CD4-positive, alpha-beta T cell treated with Interleukin-21 for 1 hour (primary cell): ENCODE data around the gene PPBP.

Source experiments
- DNase-seq: peaks from one replicate; pipeline ENCODE4 v3.0.0-alpha.2; 2020

Gene PPBP

DNA sequence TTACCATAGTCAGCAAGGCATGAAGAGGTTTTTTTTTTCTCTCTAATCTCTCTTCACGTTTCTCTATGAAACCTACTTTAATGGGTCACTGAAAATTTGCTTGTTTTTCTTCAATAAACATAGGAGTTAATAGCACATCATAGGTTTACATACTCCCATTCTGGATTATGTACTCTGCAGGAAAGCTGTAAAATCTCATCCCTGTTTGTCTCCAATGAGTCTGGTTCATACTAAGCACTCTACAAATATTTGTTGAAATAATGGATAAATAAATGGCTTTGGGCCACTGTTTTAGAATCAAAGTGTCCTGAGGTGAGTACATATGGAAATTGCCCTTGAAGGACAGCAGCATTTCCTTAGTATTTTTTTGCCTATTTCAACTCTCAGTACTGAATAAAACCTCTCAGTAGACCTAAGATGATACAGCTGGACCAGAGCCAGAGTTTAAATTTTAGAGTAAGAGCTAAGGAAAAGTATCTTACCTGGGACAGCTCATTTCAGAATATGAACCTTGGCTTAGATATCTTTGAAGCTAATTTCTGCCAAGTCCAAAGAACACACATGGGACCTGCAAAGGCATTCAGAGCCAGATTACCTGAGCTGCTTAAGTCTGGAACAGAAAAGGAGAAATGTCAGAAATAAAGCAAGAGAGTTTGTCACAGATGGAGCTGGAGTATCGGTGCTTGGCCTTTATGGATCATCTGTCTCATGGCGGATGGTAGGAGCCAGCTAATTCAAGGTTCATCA is 40.6 kb downstream of the PPBP start:
- no peak for DNase-seq

DNA sequence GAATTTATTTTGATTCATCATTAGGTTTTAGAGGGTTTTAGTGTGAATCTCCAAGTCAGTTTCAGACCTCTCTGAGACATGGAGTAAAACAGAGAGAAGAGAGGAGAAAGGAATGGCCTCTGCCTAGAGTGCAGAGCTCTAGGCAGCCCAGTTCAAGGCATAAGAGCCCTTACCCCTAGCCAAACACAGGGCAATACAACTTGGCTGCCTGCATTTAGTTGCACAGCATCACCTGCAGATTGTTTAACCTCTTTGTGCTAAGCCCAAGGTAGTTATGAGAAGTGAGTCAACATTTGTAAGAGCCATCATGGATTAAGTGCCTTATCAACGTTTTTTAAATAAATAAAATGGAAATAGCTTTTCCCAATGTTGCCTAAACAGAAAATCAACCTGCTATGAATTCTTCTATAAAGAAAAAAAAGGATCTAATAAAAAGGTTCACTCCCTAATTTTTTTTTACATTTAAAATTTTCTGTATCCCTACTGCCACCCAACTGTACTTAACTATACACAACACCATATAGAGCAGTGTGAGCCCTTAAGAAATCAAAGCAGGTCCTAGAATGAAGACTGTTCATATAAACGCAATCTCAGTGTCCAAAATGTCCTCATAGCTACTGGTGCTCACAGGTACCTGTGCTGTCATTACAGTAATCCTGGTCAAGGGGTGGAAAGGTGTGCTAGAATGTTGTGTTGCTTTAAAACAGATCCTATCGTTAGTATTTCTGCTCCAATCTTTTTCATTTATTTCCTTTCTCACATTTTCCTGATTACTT is 42.1 kb downstream of the PPBP start:
- no peak for DNase-seq

DNA sequence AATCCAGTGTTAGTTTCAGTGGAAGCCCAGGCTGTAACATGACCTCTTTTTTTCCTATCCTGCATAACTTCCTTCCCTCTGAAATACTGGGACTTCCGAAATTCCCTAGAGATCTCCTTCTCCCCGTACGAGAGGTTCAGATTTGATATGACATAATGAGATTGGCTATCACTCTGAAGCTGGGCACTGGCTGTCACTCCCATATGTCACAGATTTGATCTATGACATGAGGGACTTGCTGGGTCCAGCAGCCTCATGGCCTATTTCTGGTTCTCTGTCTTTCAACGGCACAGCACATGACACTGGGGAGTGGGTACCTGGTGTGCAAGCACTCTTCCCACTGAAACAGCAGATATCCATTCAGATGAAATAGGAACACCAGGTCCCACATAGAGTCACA is 42.9 kb downstream of the PPBP start:
- no peak for DNase-seq

DNA sequence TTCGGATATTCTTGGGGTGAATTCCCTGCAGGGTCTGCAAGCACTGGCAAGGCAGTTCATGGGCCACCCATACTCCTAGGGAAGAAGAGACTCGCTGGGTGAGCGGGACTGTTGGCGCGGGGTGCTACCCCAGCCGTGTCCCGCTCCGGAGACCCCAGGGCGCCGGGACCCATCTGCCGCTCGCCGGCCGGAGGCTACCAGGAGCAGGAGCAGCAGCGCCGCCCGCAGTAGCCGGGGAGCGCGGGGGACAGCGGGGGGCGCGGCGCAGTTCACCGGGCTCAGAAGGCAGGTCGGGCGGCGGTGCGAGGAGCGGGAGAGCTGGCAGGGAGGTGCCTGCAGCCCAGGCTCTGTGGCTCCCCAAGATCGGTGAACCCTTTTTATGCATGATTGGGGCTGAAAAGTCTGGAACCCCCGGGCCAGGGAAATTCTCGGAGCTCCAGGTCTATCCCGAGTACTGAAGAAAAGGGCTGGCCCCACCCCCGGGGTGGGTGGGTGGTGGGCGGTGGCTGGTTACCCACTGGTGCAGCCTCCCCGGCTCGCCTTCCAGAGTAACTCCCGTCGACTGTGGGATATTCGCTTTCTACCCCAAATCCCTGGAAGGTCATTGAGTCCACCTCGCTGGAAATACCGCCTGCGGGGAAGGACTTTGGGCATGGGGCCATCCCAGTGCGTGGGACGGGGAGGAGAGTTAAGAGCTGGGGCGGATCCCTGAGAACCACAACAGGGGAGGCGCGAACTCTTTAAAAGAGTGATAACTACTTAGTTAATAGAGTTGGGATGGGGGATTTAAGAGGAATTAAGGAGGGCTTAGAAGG is 43.7 kb downstream of the PPBP start:
- no peak for DNase-seq

DNA sequence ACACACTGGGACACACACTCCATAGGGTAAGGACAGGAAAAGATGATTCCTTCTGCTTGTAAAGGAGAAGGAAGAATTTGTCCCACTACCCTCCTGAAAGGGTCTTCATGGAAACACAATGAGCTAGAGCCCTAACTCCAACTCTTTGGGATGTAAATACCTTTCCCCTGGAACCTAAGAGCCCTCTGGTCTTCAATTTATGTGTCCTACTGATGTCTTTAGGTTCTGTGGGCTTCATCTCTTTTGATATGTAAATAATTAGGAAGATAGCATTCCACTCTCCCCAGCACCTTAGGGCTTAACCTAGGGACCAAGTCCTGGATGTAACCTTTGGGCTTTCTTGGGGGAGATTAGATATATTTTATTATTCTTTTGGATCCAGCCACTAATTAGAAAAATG is 44.4 kb downstream of the PPBP start:
- DNase-seq: no peak

DNA sequence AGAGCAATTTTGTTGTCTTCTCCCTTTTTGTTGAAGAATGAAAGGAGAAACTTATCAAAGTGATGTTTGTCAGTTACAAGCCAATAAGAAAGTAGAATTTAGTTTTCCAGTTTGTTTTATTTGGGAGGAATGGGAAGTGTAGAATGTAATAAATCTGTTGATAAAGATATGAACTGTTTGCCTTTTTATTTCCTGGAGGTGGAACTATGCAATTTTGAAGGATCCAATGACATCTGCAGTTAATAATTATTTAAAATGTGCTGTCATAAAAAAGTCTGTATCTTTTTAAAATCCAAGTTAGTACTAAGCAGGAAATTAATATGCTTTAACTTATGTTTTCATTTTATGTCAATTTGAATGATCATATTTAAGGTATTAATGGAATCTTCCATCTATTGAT is 51.0 kb downstream of the PPBP start:
- no peak for DNase-seq
